Measurements from ENCODE around the gene PGAM2. TPM values are rescaled to one million over a fixed set of nuclear protein-coding genes. Genes with fewer than 3 reads are reported as not detected.
A peak's percentile ranks its signal among the peaks of the same experiment; 100 is the strongest.

The PGAM2 gene
- total RNA-seq, 1 experiment from 2014 or later, result 2.4 TPM

DNA sequence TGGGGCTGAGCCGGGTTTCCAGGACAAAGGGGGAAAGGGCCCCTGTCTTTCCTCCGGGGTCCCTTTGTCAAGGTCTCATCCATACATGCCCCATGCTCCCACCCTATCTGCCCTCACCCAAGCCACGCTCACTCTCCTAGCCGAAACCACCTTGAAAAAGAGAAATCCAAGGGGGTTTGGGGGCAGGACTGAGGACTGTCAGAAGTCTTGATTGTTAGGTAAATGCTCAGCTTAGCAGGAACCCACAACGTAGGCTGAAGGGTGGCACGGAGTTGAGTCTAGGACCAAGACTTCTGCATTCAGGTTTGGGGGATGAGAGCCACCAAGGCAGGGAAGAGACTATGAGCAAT lies 719 bp upstream of the PGAM2 start:
- Mint-ChIP-seq H3K9me3 (no peaks in the 10 kb centered on the region), H3K27ac (no peak overlapping the region), H3K4me1 (peaks cover 32% of the 10 kb centered on the region), H3K27me3 (ENCODE audit: low read depth) (peaks cover 34% of the 10 kb centered on the region), H3K36me3 (peaks cover 6% of the 10 kb centered on the region; the same call in 1 of the 2 replicates), H3K4me3 (no peak overlapping the region)
- DNase-seq (ENCODE audit: low spot score), result no peak
- no peak for ATAC-seq
- ChIA-PET POLR2A (interaction anchor here (1.3 kb wide), 1 partner anchor 45 kb away, joined by 3 read pairs; no protein-coding TSS in a partner anchor), CTCF (interaction anchor here (0.9 to 2.6 kb wide), 8 partner anchors 35 to 499 kb away, joined by 3 to 8 read pairs (median 4); partner anchors contain the start of gene AEBP1)
- TF ChIP-seq, protein P1, sequence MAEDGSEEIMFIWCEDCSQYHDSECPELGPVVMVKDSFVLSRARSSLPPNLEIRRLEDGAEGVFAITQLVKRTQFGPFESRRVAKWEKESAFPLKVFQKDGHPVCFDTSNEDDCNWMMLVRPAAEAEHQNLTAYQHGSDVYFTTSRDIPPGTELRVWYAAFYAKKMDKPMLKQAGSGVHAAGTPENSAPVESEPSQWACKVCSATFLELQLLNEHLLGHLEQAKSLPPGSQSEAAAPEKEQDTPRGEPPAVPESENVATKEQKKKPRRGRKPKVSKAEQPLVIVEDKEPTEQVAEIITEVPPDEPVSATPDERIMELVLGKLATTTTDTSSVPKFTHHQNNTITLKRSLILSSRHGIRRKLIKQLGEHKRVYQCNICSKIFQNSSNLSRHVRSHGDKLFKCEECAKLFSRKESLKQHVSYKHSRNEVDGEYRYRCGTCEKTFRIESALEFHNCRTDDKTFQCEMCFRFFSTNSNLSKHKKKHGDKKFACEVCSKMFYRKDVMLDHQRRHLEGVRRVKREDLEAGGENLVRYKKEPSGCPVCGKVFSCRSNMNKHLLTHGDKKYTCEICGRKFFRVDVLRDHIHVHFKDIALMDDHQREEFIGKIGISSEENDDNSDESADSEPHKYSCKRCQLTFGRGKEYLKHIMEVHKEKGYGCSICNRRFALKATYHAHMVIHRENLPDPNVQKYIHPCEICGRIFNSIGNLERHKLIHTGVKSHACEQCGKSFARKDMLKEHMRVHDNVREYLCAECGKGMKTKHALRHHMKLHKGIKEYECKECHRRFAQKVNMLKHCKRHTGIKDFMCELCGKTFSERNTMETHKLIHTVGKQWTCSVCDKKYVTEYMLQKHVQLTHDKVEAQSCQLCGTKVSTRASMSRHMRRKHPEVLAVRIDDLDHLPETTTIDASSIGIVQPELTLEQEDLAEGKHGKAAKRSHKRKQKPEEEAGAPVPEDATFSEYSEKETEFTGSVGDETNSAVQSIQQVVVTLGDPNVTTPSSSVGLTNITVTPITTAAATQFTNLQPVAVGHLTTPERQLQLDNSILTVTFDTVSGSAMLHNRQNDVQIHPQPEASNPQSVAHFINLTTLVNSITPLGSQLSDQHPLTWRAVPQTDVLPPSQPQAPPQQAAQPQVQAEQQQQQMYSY (CRISPR knock-in tag; IDR thresholded peaks at IDR 0.05), result no peak; the same call in 1 of the 2 replicates
- TF ChIP-seq ZNF317 (CRISPR knock-in tag; IDR thresholded peaks at IDR 0.05; ENCODE audit: borderline replicate concordance, low read depth), result no peak
- 0 out of 2 replicates have a peak, but pooled peaks have one; percentile 50 for TF ChIP-seq ZNF671 (CRISPR knock-in tag; IDR thresholded peaks at IDR 0.05)
- TF ChIP-seq FOXP1 (CRISPR knock-in tag; IDR thresholded peaks at IDR 0.05; ENCODE audit: borderline replicate concordance), result no peak

DNA sequence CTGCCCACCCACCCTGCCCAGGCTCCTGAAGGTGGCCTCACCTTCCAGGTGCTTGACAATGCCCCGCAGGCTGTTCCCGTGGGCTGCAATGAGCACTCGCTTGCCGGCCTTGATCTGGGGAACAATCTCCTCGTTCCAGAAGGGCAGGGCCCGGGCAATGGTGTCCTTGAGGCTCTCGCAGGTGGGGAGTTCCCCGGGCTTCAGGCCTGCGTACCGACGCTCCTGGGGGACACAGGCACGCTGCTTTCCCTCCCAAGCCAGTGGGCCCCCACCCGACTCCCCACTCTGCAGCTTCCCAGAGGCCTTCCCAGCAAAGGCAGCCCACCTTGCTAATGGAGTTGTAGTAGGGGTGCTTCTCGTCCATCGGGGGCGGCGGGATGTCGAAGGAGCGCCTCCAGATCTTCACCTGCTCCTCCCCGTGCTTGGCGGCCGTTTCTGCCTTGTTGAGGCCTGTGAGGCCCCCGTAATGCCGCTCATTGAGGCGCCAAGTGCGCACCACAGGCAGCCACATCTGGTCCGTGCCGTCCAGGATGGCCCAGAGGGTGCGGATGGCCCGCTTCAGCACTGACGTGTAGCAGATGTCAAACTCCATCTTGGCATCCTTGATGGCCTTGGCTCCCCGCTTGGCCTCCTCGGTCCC lies 456 bp downstream of the PGAM2 start:
- Mint-ChIP-seq H3K4me3 (peak overlapping the region; percentile 61), H3K36me3 (peaks cover 8% of the 10 kb centered on the region), H3K27ac (no peak overlapping the region), H3K27me3 (ENCODE audit: low read depth) (peaks cover 33% of the 10 kb centered on the region), H3K4me1 (peaks cover 32% of the 10 kb centered on the region), H3K9me3 (no peaks in the 10 kb centered on the region)
- POLR2A ChIA-PET, result interaction anchor here (0.9 to 1.7 kb wide), 2 partner anchors 23 to 59 kb away, joined by 3 to 4 read pairs; no protein-coding TSS in a partner anchor
- CTCF ChIA-PET, result interaction anchor here (0.6 to 2.6 kb wide), 10 partner anchors 8 to 413 kb away, joined by 3 to 15 read pairs (median 6); partner anchors contain the start of genes AEBP1 and DBNL
- DNase-seq (ENCODE audit: low spot score) (no peak), ATAC-seq (no peak)
- TF ChIP-seq ZNF263 (CRISPR knock-in tag; IDR thresholded peaks at IDR 0.05; ENCODE audit: low read depth), result no peak
- no peak for TF ChIP-seq FOXJ3 (CRISPR knock-in tag; IDR thresholded peaks at IDR 0.05; ENCODE audit: borderline replicate concordance)
- TF ChIP-seq, protein P2, sequence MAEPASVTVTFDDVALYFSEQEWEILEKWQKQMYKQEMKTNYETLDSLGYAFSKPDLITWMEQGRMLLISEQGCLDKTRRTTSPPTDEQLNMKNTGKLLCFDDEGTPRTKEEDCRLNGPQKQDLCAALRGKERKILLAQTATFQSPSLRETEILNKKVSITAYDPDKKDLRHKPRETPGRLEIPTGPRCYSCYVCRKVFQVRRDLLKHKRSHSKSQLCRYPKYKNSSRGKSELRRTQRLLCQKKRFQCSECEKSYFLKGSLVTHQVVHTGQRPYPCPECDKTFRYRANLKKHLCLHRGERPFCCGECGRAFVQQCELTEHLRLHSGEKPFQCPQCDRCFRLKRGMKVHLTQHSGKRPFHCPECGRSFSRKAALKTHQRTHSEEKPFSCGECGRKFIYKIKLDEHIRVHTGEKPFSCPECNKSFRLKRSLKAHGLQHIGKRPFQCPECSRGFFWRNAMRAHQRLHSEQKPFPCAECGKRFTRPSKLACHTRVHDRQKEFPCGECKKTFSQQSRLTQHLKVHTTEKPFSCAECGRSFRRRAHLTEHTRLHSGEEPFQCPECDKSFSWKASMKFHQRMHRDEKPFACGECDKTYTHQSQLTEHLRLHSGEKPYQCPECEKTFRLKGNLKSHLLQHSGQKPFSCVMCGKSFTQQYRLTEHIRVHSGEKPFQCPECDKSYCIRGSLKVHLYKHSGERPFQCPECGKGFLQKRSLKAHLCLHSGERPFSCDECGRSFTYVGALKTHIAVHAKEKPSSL (CRISPR knock-in tag; conservative IDR thresholded peaks at IDR 0.05), result no peak
- no peak for TF ChIP-seq GTF2I (CRISPR knock-in tag; conservative IDR thresholded peaks at IDR 0.05)
- TF ChIP-seq TEAD4 (CRISPR knock-in tag; IDR thresholded peaks at IDR 0.05), result no peak
- TF ChIP-seq, protein P3, sequence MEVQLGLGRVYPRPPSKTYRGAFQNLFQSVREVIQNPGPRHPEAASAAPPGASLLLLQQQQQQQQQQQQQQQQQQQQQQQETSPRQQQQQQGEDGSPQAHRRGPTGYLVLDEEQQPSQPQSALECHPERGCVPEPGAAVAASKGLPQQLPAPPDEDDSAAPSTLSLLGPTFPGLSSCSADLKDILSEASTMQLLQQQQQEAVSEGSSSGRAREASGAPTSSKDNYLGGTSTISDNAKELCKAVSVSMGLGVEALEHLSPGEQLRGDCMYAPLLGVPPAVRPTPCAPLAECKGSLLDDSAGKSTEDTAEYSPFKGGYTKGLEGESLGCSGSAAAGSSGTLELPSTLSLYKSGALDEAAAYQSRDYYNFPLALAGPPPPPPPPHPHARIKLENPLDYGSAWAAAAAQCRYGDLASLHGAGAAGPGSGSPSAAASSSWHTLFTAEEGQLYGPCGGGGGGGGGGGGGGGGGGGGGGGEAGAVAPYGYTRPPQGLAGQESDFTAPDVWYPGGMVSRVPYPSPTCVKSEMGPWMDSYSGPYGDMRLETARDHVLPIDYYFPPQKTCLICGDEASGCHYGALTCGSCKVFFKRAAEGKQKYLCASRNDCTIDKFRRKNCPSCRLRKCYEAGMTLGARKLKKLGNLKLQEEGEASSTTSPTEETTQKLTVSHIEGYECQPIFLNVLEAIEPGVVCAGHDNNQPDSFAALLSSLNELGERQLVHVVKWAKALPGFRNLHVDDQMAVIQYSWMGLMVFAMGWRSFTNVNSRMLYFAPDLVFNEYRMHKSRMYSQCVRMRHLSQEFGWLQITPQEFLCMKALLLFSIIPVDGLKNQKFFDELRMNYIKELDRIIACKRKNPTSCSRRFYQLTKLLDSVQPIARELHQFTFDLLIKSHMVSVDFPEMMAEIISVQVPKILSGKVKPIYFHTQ (CRISPR knock-in tag; IDR thresholded peaks at IDR 0.05), result peak; percentile 48; the same call in 1 of the 2 replicates
- TF ChIP-seq, protein P4, sequence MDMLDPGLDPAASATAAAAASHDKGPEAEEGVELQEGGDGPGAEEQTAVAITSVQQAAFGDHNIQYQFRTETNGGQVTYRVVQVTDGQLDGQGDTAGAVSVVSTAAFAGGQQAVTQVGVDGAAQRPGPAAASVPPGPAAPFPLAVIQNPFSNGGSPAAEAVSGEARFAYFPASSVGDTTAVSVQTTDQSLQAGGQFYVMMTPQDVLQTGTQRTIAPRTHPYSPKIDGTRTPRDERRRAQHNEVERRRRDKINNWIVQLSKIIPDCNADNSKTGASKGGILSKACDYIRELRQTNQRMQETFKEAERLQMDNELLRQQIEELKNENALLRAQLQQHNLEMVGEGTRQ (CRISPR knock-in tag; IDR thresholded peaks at IDR 0.05), result no peak
- TF ChIP-seq EMX1 (CRISPR knock-in tag; IDR thresholded peaks at IDR 0.05), result no peak
- no peak for TF ChIP-seq SMAD4 (CRISPR knock-in tag; IDR thresholded peaks at IDR 0.05)
- TF ChIP-seq GRHL2 (CRISPR knock-in tag; IDR thresholded peaks at IDR 0.05; ENCODE audit: insufficient replicate concordance, severe bottlenecking), result no peak
- 0 out of 2 replicates have a peak, but pooled peaks have one; percentile 28 for TF ChIP-seq FOXP1 (CRISPR knock-in tag; IDR thresholded peaks at IDR 0.05; ENCODE audit: borderline replicate concordance)
- no peak for TF ChIP-seq NFATC4 (CRISPR knock-in tag; IDR thresholded peaks at IDR 0.05)
- no peak for TF ChIP-seq RORB (CRISPR knock-in tag; IDR thresholded peaks at IDR 0.05)
- TF ChIP-seq RELA (CRISPR knock-in tag; IDR thresholded peaks at IDR 0.05; ENCODE audit: borderline replicate concordance), result 0 out of 2 replicates have a peak, but pooled peaks have one; percentile 20
- TF ChIP-seq NR3C1 (CRISPR knock-in tag; conservative IDR thresholded peaks at IDR 0.05; ENCODE audit: low read depth), result no peak
- TF ChIP-seq, protein P5, sequence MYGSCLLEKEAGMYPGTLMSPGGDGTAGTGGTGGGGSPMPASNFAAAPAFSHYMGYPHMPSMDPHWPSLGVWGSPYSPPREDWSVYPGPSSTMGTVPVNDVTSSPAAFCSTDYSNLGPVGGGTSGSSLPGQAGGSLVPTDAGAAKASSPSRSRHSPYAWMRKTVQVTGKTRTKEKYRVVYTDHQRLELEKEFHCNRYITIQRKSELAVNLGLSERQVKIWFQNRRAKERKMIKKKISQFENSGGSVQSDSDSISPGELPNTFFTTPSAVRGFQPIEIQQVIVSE (CRISPR knock-in tag; IDR thresholded peaks at IDR 0.05; ENCODE audit: borderline replicate concordance), result no peak
- no peak for TF ChIP-seq ELF4 (CRISPR knock-in tag; IDR thresholded peaks at IDR 0.05; ENCODE audit: low read depth)
- TF ChIP-seq, protein P6, sequence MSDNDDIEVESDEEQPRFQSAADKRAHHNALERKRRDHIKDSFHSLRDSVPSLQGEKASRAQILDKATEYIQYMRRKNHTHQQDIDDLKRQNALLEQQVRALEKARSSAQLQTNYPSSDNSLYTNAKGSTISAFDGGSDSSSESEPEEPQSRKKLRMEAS (CRISPR knock-in tag; IDR thresholded peaks at IDR 0.05), result 0 out of 2 replicates have a peak, but pooled peaks have one; percentile 38
- TF ChIP-seq, protein P7, sequence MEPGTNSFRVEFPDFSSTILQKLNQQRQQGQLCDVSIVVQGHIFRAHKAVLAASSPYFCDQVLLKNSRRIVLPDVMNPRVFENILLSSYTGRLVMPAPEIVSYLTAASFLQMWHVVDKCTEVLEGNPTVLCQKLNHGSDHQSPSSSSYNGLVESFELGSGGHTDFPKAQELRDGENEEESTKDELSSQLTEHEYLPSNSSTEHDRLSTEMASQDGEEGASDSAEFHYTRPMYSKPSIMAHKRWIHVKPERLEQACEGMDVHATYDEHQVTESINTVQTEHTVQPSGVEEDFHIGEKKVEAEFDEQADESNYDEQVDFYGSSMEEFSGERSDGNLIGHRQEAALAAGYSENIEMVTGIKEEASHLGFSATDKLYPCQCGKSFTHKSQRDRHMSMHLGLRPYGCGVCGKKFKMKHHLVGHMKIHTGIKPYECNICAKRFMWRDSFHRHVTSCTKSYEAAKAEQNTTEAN (CRISPR knock-in tag; IDR thresholded peaks at IDR 0.05), result no peak

Data from WTC11 (cell line).